ENCODE data around the gene GGT6. TPM values are rescaled to one million over a fixed set of nuclear protein-coding genes. Genes with fewer than 3 reads are reported as not detected.

GGT6 gene
- total RNA-seq, 4 donors from 2014 or later: 214 to 308 (median 283) TPM

GRCh38 chr17:4542726-4543191 is 17.6 kb downstream of the GGT6 start:
- DNase-seq: no peak
- Histone ChIP-seq H3K4me3 (no peak overlapping the region), H3K9me3 (no peaks in the 10 kb centered on the region), H3K27me3 (no peaks in the 10 kb centered on the region), H3K4me1 (peaks cover 0 to 4% (median 0%) of the 10 kb centered on the region in 4 donors), H3K27ac (no peak overlapping the region), H3K36me3 (peaks cover 0 to 39% (median 15%) of the 10 kb centered on the region in 4 donors)
- no peak for TF ChIP-seq POLR2A (IDR thresholded peaks at IDR 0.05)
- TF ChIP-seq CTCF (IDR thresholded peaks at IDR 0.05): no peak
- no peak for TF ChIP-seq EP300 (IDR thresholded peaks at IDR 0.05; ENCODE audit: low read depth)
- TF ChIP-seq POLR2AphosphoS5 (IDR thresholded peaks at IDR 0.05): no peak
- intact Hi-C loops (cut with DNase I; ENCODE audit: low total_unique reads) (no loop called here), in situ Hi-C loops (cut with MboI; ENCODE audit: low pct_ligation_motif_present in 1 of 4, low pct_unique_long_range_greater_than_20kb in 1 of 4, low sequenced_read_pairs in 3 of 4) (no loop called here)
- WGBS, 2 donors (ENCODE audit: low coverage in 1 of 2): 93% methylated on average over 19 of the region's 19 CpGs; no CpG with 5 or more reads in 1 of the 2 donors

- intact Hi-C loops (cut with DNase I; ENCODE audit: low total_unique reads): no loop called here
- TF ChIP-seq CTCF (IDR thresholded peaks at IDR 0.05): no peak
- no peak for TF ChIP-seq EP300 (IDR thresholded peaks at IDR 0.05; ENCODE audit: low read depth)
- no peak for TF ChIP-seq POLR2A (IDR thresholded peaks at IDR 0.05)
- TF ChIP-seq POLR2AphosphoS5 (IDR thresholded peaks at IDR 0.05): no peak
- no peak overlapping the region for H3K27ac ChIP-seq
- in situ Hi-C loops (cut with MboI; ENCODE audit: low pct_ligation_motif_present in 1 of 4, low pct_unique_long_range_greater_than_20kb in 1 of 4, low sequenced_read_pairs in 3 of 4): no loop called here
- H3K4me1 ChIP-seq: peaks cover 0 to 10% (median 2%) of the 10 kb centered on the region in 4 donors
- H3K9me3 ChIP-seq: no peaks in the 10 kb centered on the region
- H3K4me3 ChIP-seq: no peak overlapping the region
- H3K27me3 ChIP-seq: no peaks in the 10 kb centered on the region
- H3K36me3 ChIP-seq: peaks cover 0 to 33% (median 15%) of the 10 kb centered on the region in 4 donors
- DNase-seq: no peak
- whole genome bisulfite sequencing, 2 donors (ENCODE audit: low coverage in 1 of 2): 93% methylated on average over 13 of the region's 14 CpGs; no CpG with 5 or more reads in 1 of the 2 donors
Measured at GRCh38 chr17:4542003-4542725, 18.2 kb downstream of the GGT6 start.

- peaks cover 0 to 17% (median 6%) of the 10 kb centered on the region in 4 donors for H3K4me1 ChIP-seq
- DNase-seq: no peak
- no peaks in the 10 kb centered on the region for H3K9me3 ChIP-seq
- in situ Hi-C loops (cut with MboI; ENCODE audit: low pct_ligation_motif_present in 1 of 4, low pct_unique_long_range_greater_than_20kb in 1 of 4, low sequenced_read_pairs in 3 of 4): no loop called here
- H3K27me3 ChIP-seq: no peaks in the 10 kb centered on the region
- H3K4me3 ChIP-seq: no peak overlapping the region
- TF ChIP-seq CTCF (IDR thresholded peaks at IDR 0.05) (no peak), POLR2AphosphoS5 (IDR thresholded peaks at IDR 0.05) (no peak), POLR2A (IDR thresholded peaks at IDR 0.05) (no peak), EP300 (IDR thresholded peaks at IDR 0.05; ENCODE audit: low read depth) (no peak)
- 85% methylated on average over 22 of the region's 29 CpGs; no CpG with 5 or more reads in 1 of the 2 donors for WGBS, 2 donors (ENCODE audit: low coverage in 1 of 2)
- intact Hi-C loops (cut with DNase I; ENCODE audit: low total_unique reads): no loop called here
- H3K27ac ChIP-seq: peak overlapping the region in 3 of 4 donors; percentile 10 to 43 (median 28)
- peaks cover 0 to 29% (median 14%) of the 10 kb centered on the region in 4 donors for H3K36me3 ChIP-seq
Measured at GRCh38 chr17:4541328-4542002, 18.9 kb downstream of the GGT6 start.

GRCh38 chr17:4540687-4541327 is 19.6 kb downstream of the GGT6 start:
- no peak overlapping the region for H3K4me3 ChIP-seq

More at GRCh38 chr17:4540687-4541327, 19.6 kb downstream of the GGT6 start:
- intact Hi-C loops (cut with DNase I; ENCODE audit: low total_unique reads) (no loop called here), in situ Hi-C loops (cut with MboI; ENCODE audit: low pct_ligation_motif_present in 1 of 4, low pct_unique_long_range_greater_than_20kb in 1 of 4, low sequenced_read_pairs in 3 of 4) (no loop called here)
- Histone ChIP-seq H3K36me3 (peaks cover 0 to 29% (median 14%) of the 10 kb centered on the region in 4 donors), H3K27me3 (peaks cover 2% of the 10 kb centered on the region), H3K4me1 (peaks cover 6 to 24% (median 12%) of the 10 kb centered on the region in 4 donors), H3K27ac (peak overlapping the region in 3 of 4 donors; percentile 10 to 43 (median 28)), H3K9me3 (no peaks in the 10 kb centered on the region)
- WGBS, 2 donors (ENCODE audit: low coverage in 1 of 2): 76% methylated on average over 14 of the region's 15 CpGs; no CpG with 5 or more reads in 1 of the 2 donors
- DNase-seq: no peak
- TF ChIP-seq CTCF (IDR thresholded peaks at IDR 0.05) (no peak), POLR2AphosphoS5 (IDR thresholded peaks at IDR 0.05) (no peak)
